ENCODE data around the gene FBXO10. TPM values are rescaled to one million over a fixed set of nuclear protein-coding genes. Genes with fewer than 3 reads are reported as not detected.

FBXO10 gene
- total and polyA plus RNA-seq, 2 donors (not counting 1 experiment from before 2014, with no cell fraction given): 7.6 to 12.2 TPM

DNA sequence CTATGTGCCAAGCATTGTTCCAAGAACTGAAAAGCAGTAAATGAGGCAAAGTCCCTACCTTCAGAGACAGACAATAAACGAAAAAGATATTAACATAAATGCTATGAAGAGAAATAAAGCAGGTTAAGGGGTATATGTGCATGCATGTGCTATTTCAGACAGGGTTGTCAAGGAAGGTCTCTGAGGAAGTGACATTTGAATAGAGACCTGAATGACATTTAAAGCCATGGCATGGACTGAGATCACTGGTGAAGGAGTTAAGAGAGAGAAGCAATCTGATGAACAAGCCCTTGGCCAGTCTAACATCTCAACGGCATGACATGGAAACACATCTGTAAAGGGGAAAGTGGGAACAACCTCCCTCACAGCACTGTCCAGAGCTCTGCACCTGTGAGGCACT lies 14.5 kb downstream of the FBXO10 start:
- Histone ChIP-seq H3K79me2 (ENCODE audit: control insufficient read depth, insufficient read depth, low read length) (no peaks in the 10 kb centered on the region), H3K4me3 (replicated peaks in 1 of 4; ENCODE audit: control extremely low read depth in 1 of 4, insufficient read depth in 1 of 4, low read depth in 3 of 4, low read length in 4 of 4) (no peak overlapping the region), H2AFZ (ENCODE audit: low read length) (no peak overlapping the region), H3K9ac (ENCODE audit: insufficient read depth, low read length) (no peak overlapping the region), H3K36me3 (ENCODE audit: control insufficient read depth, insufficient read depth, low read length) (no peaks in the 10 kb centered on the region), H4K20me1 (ENCODE audit: control insufficient read depth, extremely low read depth, insufficient read depth, low read length) (no peaks in the 10 kb centered on the region), H3K4me2 (ENCODE audit: extremely low read depth, insufficient read depth, low read length) (no peak overlapping the region), H3K4me1 (ENCODE audit: control insufficient read depth, extremely low read depth, insufficient read depth, low read length) (no peaks in the 10 kb centered on the region), H3K9me3 (ENCODE audit: control insufficient read depth, insufficient read depth, low read depth, low read length) (no peaks in the 10 kb centered on the region), H3K27ac (ENCODE audit: insufficient read depth, low read length) (no peak overlapping the region), H3K27me3 (ENCODE audit: control insufficient read depth, insufficient read depth, low read length) (no peaks in the 10 kb centered on the region)
- no peak for DNase-seq (ENCODE audit: low read depth in 2 of 2)
- TF ChIP-seq, protein P1, sequence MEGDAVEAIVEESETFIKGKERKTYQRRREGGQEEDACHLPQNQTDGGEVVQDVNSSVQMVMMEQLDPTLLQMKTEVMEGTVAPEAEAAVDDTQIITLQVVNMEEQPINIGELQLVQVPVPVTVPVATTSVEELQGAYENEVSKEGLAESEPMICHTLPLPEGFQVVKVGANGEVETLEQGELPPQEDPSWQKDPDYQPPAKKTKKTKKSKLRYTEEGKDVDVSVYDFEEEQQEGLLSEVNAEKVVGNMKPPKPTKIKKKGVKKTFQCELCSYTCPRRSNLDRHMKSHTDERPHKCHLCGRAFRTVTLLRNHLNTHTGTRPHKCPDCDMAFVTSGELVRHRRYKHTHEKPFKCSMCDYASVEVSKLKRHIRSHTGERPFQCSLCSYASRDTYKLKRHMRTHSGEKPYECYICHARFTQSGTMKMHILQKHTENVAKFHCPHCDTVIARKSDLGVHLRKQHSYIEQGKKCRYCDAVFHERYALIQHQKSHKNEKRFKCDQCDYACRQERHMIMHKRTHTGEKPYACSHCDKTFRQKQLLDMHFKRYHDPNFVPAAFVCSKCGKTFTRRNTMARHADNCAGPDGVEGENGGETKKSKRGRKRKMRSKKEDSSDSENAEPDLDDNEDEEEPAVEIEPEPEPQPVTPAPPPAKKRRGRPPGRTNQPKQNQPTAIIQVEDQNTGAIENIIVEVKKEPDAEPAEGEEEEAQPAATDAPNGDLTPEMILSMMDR (conservative IDR thresholded peaks at IDR 0.05 in 1 of 2, IDR thresholded peaks at IDR 0.05 in 1 of 2; ENCODE audit: low read depth in 1 of 2, low read length in 2 of 2): no peak
- TF ChIP-seq EZH2 (IDR thresholded peaks at IDR 0.05; ENCODE audit: low read length, missing control alignments): no peak

DNA sequence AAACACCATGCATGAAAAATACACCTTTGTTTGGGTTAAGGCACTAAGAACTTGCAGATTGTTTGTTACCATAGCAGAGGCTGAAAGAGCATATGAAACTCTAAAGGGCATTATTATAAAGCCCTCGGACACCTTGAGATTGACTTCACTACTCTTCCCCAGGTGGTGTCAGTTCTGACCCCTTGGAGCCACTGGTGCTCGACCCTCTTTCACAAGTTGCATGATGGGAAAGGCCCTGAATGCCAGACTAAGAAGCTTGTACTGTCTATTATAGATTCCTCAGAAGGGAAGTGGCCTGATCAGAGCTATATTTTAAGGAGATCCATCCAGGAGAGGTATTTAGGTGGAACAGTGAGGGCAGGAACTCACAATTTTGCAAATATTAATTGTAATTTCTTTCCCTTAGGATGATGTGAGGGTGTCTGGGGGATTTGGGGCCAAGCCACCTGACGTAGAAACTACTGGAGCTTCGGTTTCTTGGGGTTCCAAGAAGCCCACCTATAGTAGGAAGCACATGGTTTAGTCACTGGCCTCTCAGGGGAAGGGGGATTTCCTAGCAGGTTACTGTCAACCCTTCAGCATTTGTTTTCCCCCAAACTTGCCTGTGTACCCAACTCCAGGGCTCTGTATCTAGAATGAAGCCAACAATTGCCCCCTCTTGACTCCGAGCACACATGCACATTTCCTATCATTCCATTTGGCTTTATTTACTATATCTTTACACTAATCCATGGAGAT lies 16.2 kb downstream of the FBXO10 start:
- Histone ChIP-seq H3K36me3 (ENCODE audit: control insufficient read depth, insufficient read depth, low read length) (no peaks in the 10 kb centered on the region), H3K27me3 (ENCODE audit: control insufficient read depth, insufficient read depth, low read length) (no peaks in the 10 kb centered on the region), H3K27ac (ENCODE audit: insufficient read depth, low read length) (no peak overlapping the region)

DNA sequence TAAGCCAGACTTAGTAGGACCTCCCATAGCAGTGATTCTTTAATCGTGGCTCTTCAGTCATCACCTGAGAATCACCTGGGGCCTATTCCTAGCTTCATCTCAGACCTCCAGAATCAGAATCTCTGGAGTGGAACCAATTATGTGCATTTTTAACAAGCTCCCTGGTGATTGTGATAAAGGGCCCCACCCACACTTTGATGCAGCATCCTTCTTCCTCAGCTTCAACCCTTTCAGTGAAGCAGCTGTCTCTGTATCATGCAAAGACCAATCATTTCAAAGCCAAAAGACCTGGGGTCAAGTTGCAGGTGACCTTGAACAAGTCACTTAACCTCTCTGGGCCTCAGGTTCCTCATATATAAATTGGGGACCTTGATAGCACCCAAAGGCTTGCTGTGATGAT lies 17.1 kb downstream of the FBXO10 start:
- Histone ChIP-seq H3K9me3 (ENCODE audit: control insufficient read depth, insufficient read depth, low read depth, low read length) (no peaks in the 10 kb centered on the region), H3K4me3 (replicated peaks in 1 of 4; ENCODE audit: control extremely low read depth in 1 of 4, insufficient read depth in 1 of 4, low read depth in 3 of 4, low read length in 4 of 4) (no peak overlapping the region), H3K4me2 (ENCODE audit: extremely low read depth, insufficient read depth, low read length) (no peak overlapping the region), H3K36me3 (ENCODE audit: control insufficient read depth, insufficient read depth, low read length) (no peaks in the 10 kb centered on the region), H3K27ac (ENCODE audit: insufficient read depth, low read length) (no peak overlapping the region), H3K9ac (ENCODE audit: insufficient read depth, low read length) (no peak overlapping the region), H3K4me1 (ENCODE audit: control insufficient read depth, extremely low read depth, insufficient read depth, low read length) (no peaks in the 10 kb centered on the region), H3K79me2 (ENCODE audit: control insufficient read depth, insufficient read depth, low read length) (no peaks in the 10 kb centered on the region), H4K20me1 (ENCODE audit: control insufficient read depth, extremely low read depth, insufficient read depth, low read length) (no peaks in the 10 kb centered on the region), H2AFZ (ENCODE audit: low read length) (no peak overlapping the region), H3K27me3 (ENCODE audit: control insufficient read depth, insufficient read depth, low read length) (no peaks in the 10 kb centered on the region)
- TF ChIP-seq, protein P1 (conservative IDR thresholded peaks at IDR 0.05 in 1 of 2, IDR thresholded peaks at IDR 0.05 in 1 of 2; ENCODE audit: low read depth in 1 of 2, low read length in 2 of 2): no peak
- no peak for TF ChIP-seq EZH2 (IDR thresholded peaks at IDR 0.05; ENCODE audit: low read length, missing control alignments)
- no peak for DNase-seq (ENCODE audit: low read depth in 2 of 2)

More for the DNA sequence above, 16.2 kb downstream of the FBXO10 start:
- H4K20me1 ChIP-seq (ENCODE audit: control insufficient read depth, extremely low read depth, insufficient read depth, low read length): no peaks in the 10 kb centered on the region
- no peak overlapping the region for H3K4me2 ChIP-seq (ENCODE audit: extremely low read depth, insufficient read depth, low read length)
- no peaks in the 10 kb centered on the region for H3K9me3 ChIP-seq (ENCODE audit: control insufficient read depth, insufficient read depth, low read depth, low read length)
- no peak for DNase-seq (ENCODE audit: low read depth in 2 of 2)
- no peak for TF ChIP-seq EZH2 (IDR thresholded peaks at IDR 0.05; ENCODE audit: low read length, missing control alignments)
- TF ChIP-seq, protein P1 (conservative IDR thresholded peaks at IDR 0.05 in 1 of 2, IDR thresholded peaks at IDR 0.05 in 1 of 2; ENCODE audit: low read depth in 1 of 2, low read length in 2 of 2): no peak
- no peak overlapping the region for H3K4me3 ChIP-seq (replicated peaks in 1 of 4; ENCODE audit: control extremely low read depth in 1 of 4, insufficient read depth in 1 of 4, low read depth in 3 of 4, low read length in 4 of 4)
- H3K9ac ChIP-seq (ENCODE audit: insufficient read depth, low read length): no peak overlapping the region
- H2AFZ ChIP-seq (ENCODE audit: low read length): no peak overlapping the region
- no peaks in the 10 kb centered on the region for H3K79me2 ChIP-seq (ENCODE audit: control insufficient read depth, insufficient read depth, low read length)
- no peaks in the 10 kb centered on the region for H3K4me1 ChIP-seq (ENCODE audit: control insufficient read depth, extremely low read depth, insufficient read depth, low read length)

Data from fibroblast of lung (primary cell).